ENCODE data around the gene PIGU.

Gene PIGU

GRCh38 chr20:34703424-34704176, 26.7 kb upstream of the PIGU start (continued):
- TF ChIP-seq ZNF670 (tag by site-specific recombination; IDR thresholded peaks at IDR 0.05; ENCODE audit: low read depth) = no peak
- TF ChIP-seq ZNF175 (tag by site-specific recombination; IDR thresholded peaks at IDR 0.05) = no peak
- TF ChIP-seq ZNF114 (tag by site-specific recombination; IDR thresholded peaks at IDR 0.05) = no peak
- peak; percentile 71; the same call in 1 of the 2 replicates for TF ChIP-seq ZNF639 (tag by site-specific recombination; IDR thresholded peaks at IDR 0.05)
- TF ChIP-seq HOXD13 (CRISPR knock-in tag; IDR thresholded peaks at IDR 0.05; ENCODE audit: borderline replicate concordance) = no peak
- TF ChIP-seq ZNF510 (tag by site-specific recombination; IDR thresholded peaks at IDR 0.05; ENCODE audit: insufficient replicate concordance) = no peak
- TF ChIP-seq ZNF785 (tag by site-specific recombination; IDR thresholded peaks at IDR 0.05) = no peak
- no peak for TF ChIP-seq ZNF707 (tag by site-specific recombination; IDR thresholded peaks at IDR 0.05)
- no peak for TF ChIP-seq HIC1 (tag by site-specific recombination; IDR thresholded peaks at IDR 0.05)
- TF ChIP-seq ZNF654 (tag by site-specific recombination; IDR thresholded peaks at IDR 0.05; ENCODE audit: low read depth) = no peak
- TF ChIP-seq IKZF3 (tag by site-specific recombination; IDR thresholded peaks at IDR 0.05) = peak; percentile 72
- no peak for TF ChIP-seq TRIM28 (IDR thresholded peaks at IDR 0.05; ENCODE audit: borderline replicate concordance, low read length)
- no peak for TF ChIP-seq ZNF16 (tag by site-specific recombination; IDR thresholded peaks at IDR 0.05; ENCODE audit: low read depth)
- 0 out of 2 replicates have a peak, but pooled peaks have one; percentile 29 for TF ChIP-seq ZXDB (tag by site-specific recombination; IDR thresholded peaks at IDR 0.05)
- no peak for TF ChIP-seq TSHZ1 (tag by site-specific recombination; IDR thresholded peaks at IDR 0.05; ENCODE audit: borderline replicate concordance)
- TF ChIP-seq ZNF23 (tag by site-specific recombination; IDR thresholded peaks at IDR 0.05; ENCODE audit: borderline replicate concordance) = no peak
- TF ChIP-seq RBAK (tag by site-specific recombination; IDR thresholded peaks at IDR 0.05) = no peak
- TF ChIP-seq ELK4 (IDR thresholded peaks at IDR 0.05; ENCODE audit: borderline replicate concordance, low read depth, low read length) = no peak
- TF ChIP-seq ZNF843 (tag by site-specific recombination; IDR thresholded peaks at IDR 0.05) = no peak
- TF ChIP-seq ZNF416 (tag by site-specific recombination; IDR thresholded peaks at IDR 0.05) = no peak
- TF ChIP-seq ZNF596 (tag by site-specific recombination; IDR thresholded peaks at IDR 0.05) = no peak
- peak; percentile 79 for TF ChIP-seq ZNF366 (tag by site-specific recombination; conservative IDR thresholded peaks at IDR 0.05)
- peak; percentile 70 for TF ChIP-seq ZNF398 (tag by site-specific recombination; IDR thresholded peaks at IDR 0.05)
- no peak for TF ChIP-seq OVOL3 (tag by site-specific recombination; IDR thresholded peaks at IDR 0.05)
- TF ChIP-seq ZNF626 (tag by site-specific recombination; IDR thresholded peaks at IDR 0.05) = no peak
- no peak for TF ChIP-seq ZNF660 (tag by site-specific recombination; IDR thresholded peaks at IDR 0.05)
- no peak for TF ChIP-seq BCL11B (tag by site-specific recombination; IDR thresholded peaks at IDR 0.05; ENCODE audit: low read depth)
- TF ChIP-seq INSM2 (tag by site-specific recombination; IDR thresholded peaks at IDR 0.05) = no peak
- no peak for TF ChIP-seq ZNF133 (tag by site-specific recombination; IDR thresholded peaks at IDR 0.05)

Measured in HEK293 (cell line).